OCI-LY1 (cell line): ENCODE results near the gene MAGI2.

Source experiments
- H2AFZ ChIP-seq: fragments of 200-600 bp; sonication (generic), shearing (Covaris generic); 2 replicates; pipeline ENCODE4 v1.6.0; 2014; ENCODE audit warnings: antibody characterized with exemption, mild to moderate bottlenecking, low read length
- H3F3A ChIP-seq: fragments of 200-600 bp; sonication (generic), shearing (Covaris generic); 2 replicates; pipeline ENCODE4 v1.6.0; 2014; ENCODE audit warnings: mild to moderate bottlenecking, antibody characterized with exemption, low read length, moderate library complexity; ENCODE audit not compliant: insufficient read depth
- H3K27ac ChIP-seq: fragments of 200-600 bp; sonication (generic); 2 replicates; pipeline ENCODE4 v1.5.1; 2014; ENCODE audit warnings: low read length, mixed run types, mild to moderate bottlenecking, low read depth; ENCODE audit not compliant: poor library complexity, severe bottlenecking
- H3K27me3 ChIP-seq: fragments of 200-600 bp; sonication (generic); 2 replicates; pipeline ENCODE4 v1.6.0; 2014; ENCODE audit warnings: antibody characterized with exemption, mild to moderate bottlenecking, low read length, moderate library complexity; ENCODE audit not compliant: insufficient read depth
- H3K36me3 ChIP-seq: fragments of 200-600 bp; sonication (generic); 2 replicates; pipeline ENCODE4 v1.6.1; 2014; ENCODE audit warnings: mild to moderate bottlenecking, antibody characterized with exemption, low read length, moderate library complexity, mixed read lengths; ENCODE audit not compliant: insufficient read depth
- H3K4me1 ChIP-seq: fragments of 200-600 bp; sonication (generic); 2 replicates; pipeline ENCODE4 v1.5.1; 2014; ENCODE audit warnings: mild to moderate bottlenecking, low read length, moderate library complexity; ENCODE audit not compliant: insufficient read depth, severe bottlenecking
- H3K4me2 ChIP-seq: fragments of 200-600 bp; sonication (generic), shearing (Covaris generic); 2 replicates; pipeline ENCODE4 v1.6.1; 2014; ENCODE audit warnings: low read length
- H3K4me3 ChIP-seq: fragments of 200-600 bp; sonication (generic); 2 replicates; pipeline ENCODE4 v1.5.1; 2014; ENCODE audit warnings: low read length, low read depth, mild to moderate bottlenecking, mixed read lengths; ENCODE audit not compliant: poor library complexity, severe bottlenecking
- H3K79me2 ChIP-seq: fragments of 200-600 bp; shearing (Covaris generic); 2 replicates; pipeline ENCODE4 v1.6.1; 2016; ENCODE audit warnings: mixed run types, low read length, mixed read lengths; ENCODE audit not compliant: insufficient read depth
- H3K9ac ChIP-seq: fragments of 200-600 bp; sonication (generic), shearing (Covaris generic); 2 replicates; pipeline ENCODE4 v1.6.1; 2014; ENCODE audit warnings: mild to moderate bottlenecking, low read length, mixed read lengths
- H3K9me2 ChIP-seq: fragments of 200-600 bp; sonication (generic), shearing (Covaris generic); 2 replicates; pipeline ENCODE4 v1.6.1; 2014; ENCODE audit warnings: low read depth, mild to moderate bottlenecking, low read length, mixed read lengths
- H3K9me3 ChIP-seq: fragments of 200-600 bp; shearing (Covaris generic); 2 replicates; pipeline ENCODE4 v1.6.1; 2014; ENCODE audit warnings: low read length, mixed read lengths
- H4K20me1 ChIP-seq: fragments of 200-600 bp; sonication (generic), shearing (Covaris generic); 2 replicates; pipeline ENCODE4 v1.6.0; 2016; ENCODE audit warnings: mild to moderate bottlenecking, low read length; ENCODE audit not compliant: insufficient read depth
- EZH2 ChIP-seq: fragments of 200-600 bp; sonication (generic), shearing (Covaris generic); IDR thresholded peaks from 2 replicates; pipeline ENCODE4 v1.8.0; 2017; ENCODE audit warnings: borderline replicate concordance, mixed run types, mild to moderate bottlenecking, antibody characterized with exemption, low read length, moderate library complexity, mixed read lengths
- TF ChIP-seq, protein P1 (sequence below): fragments of 200-600 bp; sonication (generic), shearing (Covaris generic); IDR thresholded peaks from 2 replicates; pipeline ENCODE4 v1.5.1; 2017; ENCODE audit warnings: mild to moderate bottlenecking, antibody characterized with exemption, low read length, moderate library complexity, mixed read lengths

The MAGI2 gene

DNA sequence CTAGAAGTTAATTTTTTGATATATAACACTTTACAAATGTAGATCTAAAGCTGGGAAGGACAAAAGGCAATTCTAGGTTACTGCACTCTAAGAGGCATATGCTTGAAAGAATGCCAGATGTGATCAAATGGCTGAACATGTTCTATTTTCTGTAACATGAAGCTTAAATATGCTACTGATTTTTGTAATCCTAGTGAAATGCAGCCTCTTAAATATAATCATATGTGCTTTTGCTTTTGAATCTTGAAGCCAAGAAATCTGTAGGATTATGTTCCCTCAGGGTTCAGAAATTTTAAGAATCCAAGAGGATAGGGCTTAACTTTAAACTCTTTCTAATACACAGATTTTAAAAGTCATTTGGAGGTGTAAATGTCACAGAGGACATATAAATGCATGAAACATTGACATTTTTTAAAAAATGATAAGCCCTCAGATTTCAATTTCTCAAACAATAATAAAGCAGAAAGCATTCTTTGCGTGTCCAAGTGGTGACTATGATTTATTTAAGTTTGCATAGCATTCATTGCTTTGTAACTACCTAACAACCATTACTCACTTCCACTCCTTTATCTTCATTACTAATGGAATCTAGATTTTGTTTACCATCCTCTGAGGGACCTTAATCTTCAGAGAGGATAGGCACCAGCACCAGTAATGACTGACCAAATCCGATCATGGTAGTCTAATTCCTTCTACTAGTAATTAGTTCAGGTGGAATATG, 170.4 kb downstream of the MAGI2 start:
- Histone ChIP-seq H3K79me2 (no peaks in the 10 kb centered on the region), H3F3A (no peaks in the 10 kb centered on the region), H3K27ac (no peak overlapping the region), H3K36me3 (no peaks in the 10 kb centered on the region), H3K9me3 (no peaks in the 10 kb centered on the region), H3K9ac (no peak overlapping the region), H3K4me1 (no peaks in the 10 kb centered on the region), H3K9me2 (no peaks in the 10 kb centered on the region), H3K4me2 (no peak overlapping the region), H2AFZ (no peak overlapping the region), H4K20me1 (no peaks in the 10 kb centered on the region), H3K4me3 (no peak overlapping the region), H3K27me3 (no peaks in the 10 kb centered on the region)
- TF ChIP-seq EZH2, result no peak

DNA sequence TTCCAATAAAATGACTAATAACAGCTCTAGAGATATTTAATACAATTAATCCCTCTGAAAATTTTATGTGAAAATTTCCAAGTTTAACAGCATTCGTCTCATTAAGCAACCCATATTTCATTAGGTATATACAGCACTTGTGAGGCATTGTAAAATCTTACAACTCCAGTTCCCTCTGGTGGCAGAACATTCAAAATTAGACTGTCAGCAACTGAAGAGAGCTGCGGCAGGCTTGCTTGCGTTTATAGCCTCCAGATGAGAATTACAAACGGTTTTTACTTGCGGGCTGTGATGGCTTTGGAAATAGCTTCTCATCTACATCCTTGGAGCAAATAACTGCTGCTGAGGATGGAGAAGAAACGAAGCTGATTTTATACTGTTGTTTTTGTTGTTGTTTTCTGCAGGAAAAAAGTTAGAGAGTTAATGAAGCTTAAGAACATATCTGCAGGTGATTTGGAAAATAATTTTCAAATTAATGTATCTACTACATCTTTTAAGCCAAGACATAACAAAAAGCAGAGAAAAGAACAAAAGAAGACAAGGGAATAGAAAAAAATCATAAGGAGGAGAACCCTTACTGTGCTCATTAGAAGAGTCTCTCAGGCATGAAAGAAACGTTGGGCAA, 171.3 kb downstream of the MAGI2 start:
- no peaks in the 10 kb centered on the region for H3K27me3 ChIP-seq
- H3K9me3 ChIP-seq, result no peaks in the 10 kb centered on the region
- H3K36me3 ChIP-seq, result no peaks in the 10 kb centered on the region
- H3K4me3 ChIP-seq, result no peak overlapping the region
- no peaks in the 10 kb centered on the region for H3K4me1 ChIP-seq
- no peaks in the 10 kb centered on the region for H3F3A ChIP-seq
- no peak overlapping the region for H3K27ac ChIP-seq
- no peak overlapping the region for H3K4me2 ChIP-seq
- no peaks in the 10 kb centered on the region for H3K79me2 ChIP-seq
- no peaks in the 10 kb centered on the region for H3K9me2 ChIP-seq
- H2AFZ ChIP-seq, result no peak overlapping the region
- no peaks in the 10 kb centered on the region for H4K20me1 ChIP-seq
- TF ChIP-seq, protein P1, sequence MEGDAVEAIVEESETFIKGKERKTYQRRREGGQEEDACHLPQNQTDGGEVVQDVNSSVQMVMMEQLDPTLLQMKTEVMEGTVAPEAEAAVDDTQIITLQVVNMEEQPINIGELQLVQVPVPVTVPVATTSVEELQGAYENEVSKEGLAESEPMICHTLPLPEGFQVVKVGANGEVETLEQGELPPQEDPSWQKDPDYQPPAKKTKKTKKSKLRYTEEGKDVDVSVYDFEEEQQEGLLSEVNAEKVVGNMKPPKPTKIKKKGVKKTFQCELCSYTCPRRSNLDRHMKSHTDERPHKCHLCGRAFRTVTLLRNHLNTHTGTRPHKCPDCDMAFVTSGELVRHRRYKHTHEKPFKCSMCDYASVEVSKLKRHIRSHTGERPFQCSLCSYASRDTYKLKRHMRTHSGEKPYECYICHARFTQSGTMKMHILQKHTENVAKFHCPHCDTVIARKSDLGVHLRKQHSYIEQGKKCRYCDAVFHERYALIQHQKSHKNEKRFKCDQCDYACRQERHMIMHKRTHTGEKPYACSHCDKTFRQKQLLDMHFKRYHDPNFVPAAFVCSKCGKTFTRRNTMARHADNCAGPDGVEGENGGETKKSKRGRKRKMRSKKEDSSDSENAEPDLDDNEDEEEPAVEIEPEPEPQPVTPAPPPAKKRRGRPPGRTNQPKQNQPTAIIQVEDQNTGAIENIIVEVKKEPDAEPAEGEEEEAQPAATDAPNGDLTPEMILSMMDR, result peak; percentile 35; the same call in 1 of the 2 replicates
- no peak for TF ChIP-seq EZH2
- H3K9ac ChIP-seq, result no peak overlapping the region

DNA sequence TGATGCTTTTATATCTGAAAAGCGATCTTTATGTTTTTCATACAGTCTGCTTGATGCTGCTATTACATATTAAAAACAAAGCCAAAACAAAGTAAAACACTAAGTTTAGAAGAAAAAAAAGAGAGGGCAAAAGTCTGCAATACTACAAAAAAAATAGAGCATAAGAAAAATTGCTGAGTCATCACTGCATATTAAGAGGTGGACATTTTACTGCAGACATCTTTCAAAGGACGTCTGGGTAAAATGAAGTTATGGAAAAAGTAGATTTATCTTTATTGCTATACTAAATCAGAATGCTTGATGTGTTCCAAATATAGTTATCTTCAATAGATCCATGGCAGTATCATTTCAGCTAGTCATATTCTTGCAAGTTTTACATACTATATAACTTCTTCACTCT, 172.0 kb downstream of the MAGI2 start:
- Histone ChIP-seq H3K27me3 (no peaks in the 10 kb centered on the region), H3F3A (no peaks in the 10 kb centered on the region), H3K27ac (no peak overlapping the region), H4K20me1 (no peaks in the 10 kb centered on the region), H3K9me3 (no peaks in the 10 kb centered on the region), H2AFZ (0 out of 2 replicates have a peak overlapping the region, but pooled peaks have one; percentile 25), H3K36me3 (no peaks in the 10 kb centered on the region), H3K4me1 (no peaks in the 10 kb centered on the region), H3K4me3 (no peak overlapping the region), H3K4me2 (no peak overlapping the region), H3K79me2 (no peaks in the 10 kb centered on the region), H3K9me2 (no peaks in the 10 kb centered on the region), H3K9ac (no peak overlapping the region)
- TF ChIP-seq EZH2, result no peak
- TF ChIP-seq, protein P1, result no peak
